ENCODE results near the gene PPAN. TPM values are rescaled to one million over a fixed set of nuclear protein-coding genes. Genes with fewer than 3 reads are reported as not detected.

Gene PPAN
- total RNA-seq, 4 donors from 2014 or later, result 25.7 to 45.3 (median 35.8) TPM

GRCh38 chr19:10087296-10088061, 18.7 kb upstream of the PPAN start:
- Histone ChIP-seq H3K27ac (peak overlapping the region; percentile 87 to 98 (median 92)), H3K27me3 (no peaks in the 10 kb centered on the region), H3K36me3 (peaks cover 0 to 36% (median 5%) of the 10 kb centered on the region in 3 donors), H3K4me3 (peak overlapping the region in 3 of 4 donors; percentile 91 to 99 (median 95)), H3K4me1 (peaks cover 0 to 15% (median 2%) of the 10 kb centered on the region in 4 donors), H3K9me3 (peaks cover 0 to 15% (median 0%) of the 10 kb centered on the region in 4 donors)
- TF ChIP-seq CTCF (IDR thresholded peaks at IDR 0.05) (no peak), POLR2A (IDR thresholded peaks at IDR 0.05) (no peak), EP300 (IDR thresholded peaks at IDR 0.05) (no peak)
- no peak for DNase-seq (ENCODE audit: low spot score in 2 of 2)
- 85 to 89% methylated on average over 18 of the region's 18 CpGs for WGBS, 2 donors

- no peak for DNase-seq (ENCODE audit: low spot score in 2 of 2)
- 83 to 94% methylated on average over 6 of the region's 6 CpGs for whole genome bisulfite sequencing, 2 donors
- H3K27ac ChIP-seq, result no peak overlapping the region
- H3K4me3 ChIP-seq, result no peak overlapping the region
- peaks cover 0 to 52% (median 5%) of the 10 kb centered on the region in 3 donors for H3K36me3 ChIP-seq
- TF ChIP-seq POLR2A (IDR thresholded peaks at IDR 0.05) (no peak), EP300 (IDR thresholded peaks at IDR 0.05) (no peak), CTCF (IDR thresholded peaks at IDR 0.05) (no peak)
- H3K4me1 ChIP-seq, result peaks cover 0 to 15% (median 2%) of the 10 kb centered on the region in 4 donors
- H3K9me3 ChIP-seq, result peaks cover 0 to 15% (median 0%) of the 10 kb centered on the region in 4 donors
- no peaks in the 10 kb centered on the region for H3K27me3 ChIP-seq
Measured at GRCh38 chr19:10088949-10089554, 17.1 kb upstream of the PPAN start.

- H3K27me3 ChIP-seq, result no peaks in the 10 kb centered on the region
- DNase-seq (ENCODE audit: low spot score in 2 of 2), result no peak
- H3K9me3 ChIP-seq, result peaks cover 0 to 15% (median 0%) of the 10 kb centered on the region in 4 donors
- no peak overlapping the region for H3K27ac ChIP-seq
- peaks cover 0 to 15% (median 2%) of the 10 kb centered on the region in 4 donors for H3K4me1 ChIP-seq
- H3K4me3 ChIP-seq, result no peak overlapping the region
- H3K36me3 ChIP-seq, result peaks cover 0 to 52% (median 5%) of the 10 kb centered on the region in 3 donors
- 83% methylated on average over 15 of the region's 15 CpGs for WGBS, 2 donors
- TF ChIP-seq CTCF (IDR thresholded peaks at IDR 0.05) (no peak), POLR2A (IDR thresholded peaks at IDR 0.05) (no peak), EP300 (IDR thresholded peaks at IDR 0.05) (no peak)
Measured at GRCh38 chr19:10089801-10090375, 16.3 kb upstream of the PPAN start.

GRCh38 chr19:10091370-10091687, 14.8 kb upstream of the PPAN start:
- Histone ChIP-seq H3K36me3 (peaks cover 0 to 52% (median 5%) of the 10 kb centered on the region in 3 donors), H3K27ac (no peak overlapping the region), H3K27me3 (no peaks in the 10 kb centered on the region), H3K9me3 (peaks cover 0 to 15% (median 0%) of the 10 kb centered on the region in 4 donors), H3K4me1 (peaks cover 0 to 18% (median 5%) of the 10 kb centered on the region in 4 donors), H3K4me3 (no peak overlapping the region)
- no peak for DNase-seq (ENCODE audit: low spot score in 2 of 2)
- WGBS, 2 donors, result 87 to 94% methylated on average over 17 of the region's 17 CpGs
- TF ChIP-seq POLR2A (IDR thresholded peaks at IDR 0.05) (no peak), CTCF (IDR thresholded peaks at IDR 0.05) (no peak), EP300 (IDR thresholded peaks at IDR 0.05) (no peak)

All from tibial nerve (tissue), 4 donors.